UCSD-AML1 (cell line): ENCODE results near the gene WNT7B.

Experiments
- DNase-seq: peaks from one replicate; lab custom pipeline; 2025; ENCODE audit not compliant: unreplicated experiment; lab: John Stamatoyannopoulos, UW

Gene WNT7B

DNA sequence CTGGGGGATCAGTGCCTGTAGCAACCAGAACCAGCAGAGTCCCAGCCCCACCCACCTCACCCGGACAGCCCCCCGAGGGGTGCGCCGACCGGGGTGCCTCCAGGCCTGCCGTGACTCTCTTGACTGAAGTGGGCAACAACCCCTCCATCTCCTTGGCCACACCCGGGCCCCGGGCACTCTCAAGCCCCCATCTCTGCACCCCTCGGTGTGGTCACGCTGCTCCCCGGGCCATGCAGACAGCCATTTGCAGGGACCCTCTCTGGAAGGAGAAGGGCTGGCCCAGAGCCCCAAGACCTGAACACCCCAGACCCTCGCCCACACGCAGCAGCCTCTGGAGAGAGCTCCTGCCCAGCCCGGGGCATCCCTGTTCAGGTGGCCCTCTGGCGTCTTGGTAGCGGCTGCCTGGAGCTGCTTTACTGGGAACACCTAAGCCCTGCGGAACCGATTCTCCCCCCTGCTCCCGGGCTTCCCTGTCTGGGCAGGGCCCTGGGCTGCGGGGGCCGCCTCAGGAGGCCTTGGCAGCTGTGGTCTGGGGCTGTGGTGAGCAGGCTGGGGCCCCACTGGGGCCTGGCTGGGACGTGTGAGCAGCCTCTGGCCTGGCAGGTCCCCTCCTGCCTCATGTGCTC is 84.9 kb downstream of the WNT7B start:
- no peak for DNase-seq

- DNase-seq, result no peak
Observed at GRCh38 chr22:45891471-45891995, 85.4 kb downstream of the WNT7B start.

GRCh38 chr22:45891021-45891421 is 85.9 kb downstream of the WNT7B start:
- DNase-seq, result no peak

DNA sequence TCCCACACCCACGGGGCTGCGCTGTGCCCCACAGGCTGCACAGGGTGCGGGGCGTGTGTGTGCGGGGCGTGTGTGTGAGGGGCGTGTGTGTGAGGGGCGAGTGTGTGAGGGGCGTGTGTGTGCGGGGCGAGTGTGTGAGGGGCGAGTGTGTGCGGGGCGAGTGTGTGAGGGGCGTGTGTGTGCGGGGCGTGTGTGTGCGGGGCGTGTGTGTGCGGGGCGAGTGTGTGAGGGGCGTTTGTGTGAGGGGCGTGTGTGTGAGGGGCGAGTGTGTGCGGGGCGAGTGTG is 86.7 kb downstream of the WNT7B start:
- no peak for DNase-seq

DNA sequence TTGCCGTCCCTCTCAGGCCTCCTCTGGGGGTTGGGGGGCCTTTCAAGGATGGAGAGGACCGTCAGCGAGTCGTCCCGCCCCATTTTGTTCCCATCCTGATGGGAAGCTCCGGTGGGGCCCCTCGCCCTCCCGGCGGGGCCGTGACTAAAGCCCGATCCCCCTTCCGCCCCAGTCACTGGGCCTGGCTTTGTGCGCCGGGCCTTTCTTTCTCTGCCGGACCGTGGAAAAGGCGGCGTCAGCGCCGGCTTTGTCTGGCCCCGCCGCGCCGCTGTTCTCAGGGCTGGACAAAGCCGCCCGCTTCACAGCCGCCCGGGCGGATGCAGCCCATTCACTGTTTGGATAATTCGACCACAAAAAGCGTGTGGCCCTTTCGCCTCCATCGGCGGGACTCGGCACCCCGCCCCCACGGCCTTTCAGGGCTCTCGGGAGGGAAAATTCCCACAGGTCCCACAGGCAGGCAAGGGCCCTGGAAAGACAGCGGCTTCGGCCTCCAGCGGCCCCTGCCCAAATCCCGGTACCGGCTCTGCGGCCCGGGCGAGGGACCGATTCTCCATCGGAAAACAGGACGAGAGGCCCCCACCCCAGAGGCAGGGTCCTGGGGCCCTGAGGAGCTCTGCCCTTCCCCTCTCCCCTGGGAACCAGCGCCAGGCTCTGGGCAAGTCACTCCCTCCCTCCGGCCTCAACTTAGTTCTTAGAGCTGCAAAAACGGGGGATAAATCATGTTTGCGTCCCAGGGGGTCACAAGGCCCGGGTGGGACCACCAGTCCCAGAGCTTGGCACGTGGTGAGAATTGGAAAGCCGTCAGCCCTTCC is 87.2 kb downstream of the WNT7B start:
- DNase-seq, result no peak

DNA sequence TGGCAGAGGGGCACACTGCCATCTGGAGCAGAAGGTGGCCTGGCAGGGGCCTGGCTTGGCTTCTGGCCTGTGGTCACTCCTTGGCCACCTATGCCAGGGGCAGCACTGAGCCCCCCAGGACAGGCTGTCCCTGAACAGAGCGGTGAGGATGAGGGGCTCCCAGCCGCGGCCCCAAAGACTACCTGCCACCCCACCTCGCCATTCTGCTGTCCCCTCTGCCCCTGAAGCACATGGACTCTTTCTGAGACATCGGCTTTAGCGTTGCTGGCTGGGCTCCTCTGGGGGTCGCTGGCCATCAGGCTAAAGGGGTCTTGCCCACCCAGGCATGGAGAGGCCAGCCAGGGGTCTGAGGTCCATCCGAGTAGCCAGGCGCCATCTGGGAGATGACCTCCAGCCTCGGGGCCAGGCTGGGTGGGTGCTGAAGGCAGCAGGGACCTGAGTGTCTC is 87.8 kb downstream of the WNT7B start:
- DNase-seq, result no peak

- no peak for DNase-seq
Observed at GRCh38 chr22:45888221-45889092, 88.5 kb downstream of the WNT7B start.

GRCh38 chr22:45887202-45888131 is 89.5 kb downstream of the WNT7B start:
- no peak for DNase-seq

DNA sequence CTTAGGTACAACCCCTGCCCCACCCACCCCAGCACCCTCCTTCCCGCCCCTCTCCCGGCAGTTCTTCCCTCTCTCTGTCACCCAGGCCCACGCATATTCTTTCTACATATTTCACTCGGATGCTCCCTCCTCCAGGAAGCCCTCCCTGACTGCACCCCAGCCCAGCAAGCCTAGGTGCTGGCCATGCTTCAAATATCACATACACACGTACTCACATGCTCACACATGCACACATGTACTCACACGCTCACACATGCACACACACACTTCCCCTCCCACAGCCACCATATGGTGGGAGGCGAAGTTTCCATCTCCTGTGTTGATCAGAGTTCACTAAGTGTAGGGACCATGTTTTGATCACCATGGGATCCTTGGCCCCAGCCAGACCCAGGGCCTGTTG is 90.4 kb downstream of the WNT7B start:
- DNase-seq, result no peak

DNA sequence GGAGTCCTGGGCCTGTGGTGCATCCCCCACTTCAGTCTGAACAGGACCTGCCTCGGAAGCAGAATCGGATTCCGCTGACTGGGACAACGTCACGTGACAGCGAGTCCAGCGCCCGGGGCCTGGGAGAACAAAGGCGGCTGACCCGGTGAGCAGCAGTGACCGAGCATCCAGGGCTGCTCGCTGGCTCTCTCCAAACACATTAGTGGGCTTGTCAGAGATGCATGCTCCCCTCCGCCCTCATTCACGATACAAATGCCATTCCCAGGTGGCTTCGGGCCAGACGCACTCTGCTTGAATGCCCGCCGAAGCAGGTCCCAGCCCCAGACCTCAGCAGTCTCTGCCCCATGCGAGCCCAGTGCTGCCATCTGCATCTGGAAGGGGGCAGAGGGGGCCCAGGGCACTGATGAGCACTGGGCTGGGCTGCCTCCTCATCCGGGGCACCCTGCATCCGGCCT is 91.0 kb downstream of the WNT7B start:
- DNase-seq, result no peak

DNA sequence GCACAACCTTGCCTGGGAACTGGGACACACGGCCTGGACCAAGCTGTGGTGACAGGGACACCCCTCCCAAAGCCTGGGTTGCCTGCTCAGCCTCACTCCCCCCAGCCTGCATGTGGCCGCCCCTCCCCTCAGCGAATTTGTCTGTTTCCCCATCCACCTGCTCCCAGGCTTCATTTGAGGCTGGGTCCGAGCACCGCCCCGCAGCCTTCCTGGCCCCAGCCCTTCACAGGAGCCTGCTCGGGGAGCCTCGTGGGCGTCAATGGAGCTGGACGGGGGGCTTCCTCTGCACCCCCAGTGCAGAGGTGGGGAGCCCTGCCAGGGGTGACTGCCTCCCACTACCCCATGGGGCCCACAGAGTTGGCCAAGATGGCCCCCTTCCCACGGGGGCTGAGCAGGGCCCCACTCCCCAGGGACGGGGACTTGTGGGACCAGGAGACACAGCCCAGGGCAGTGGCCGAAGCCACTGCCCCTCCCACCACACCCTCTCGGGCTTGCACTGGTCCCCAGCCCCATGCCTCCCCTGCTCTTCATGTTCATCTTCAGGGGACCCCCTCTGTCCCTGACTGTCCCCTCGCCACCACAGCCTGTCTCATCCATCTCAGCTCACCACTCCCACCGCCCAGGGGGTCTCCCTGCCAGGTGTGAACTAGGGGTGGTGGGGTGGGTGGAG is 91.7 kb downstream of the WNT7B start:
- DNase-seq, result no peak

DNA sequence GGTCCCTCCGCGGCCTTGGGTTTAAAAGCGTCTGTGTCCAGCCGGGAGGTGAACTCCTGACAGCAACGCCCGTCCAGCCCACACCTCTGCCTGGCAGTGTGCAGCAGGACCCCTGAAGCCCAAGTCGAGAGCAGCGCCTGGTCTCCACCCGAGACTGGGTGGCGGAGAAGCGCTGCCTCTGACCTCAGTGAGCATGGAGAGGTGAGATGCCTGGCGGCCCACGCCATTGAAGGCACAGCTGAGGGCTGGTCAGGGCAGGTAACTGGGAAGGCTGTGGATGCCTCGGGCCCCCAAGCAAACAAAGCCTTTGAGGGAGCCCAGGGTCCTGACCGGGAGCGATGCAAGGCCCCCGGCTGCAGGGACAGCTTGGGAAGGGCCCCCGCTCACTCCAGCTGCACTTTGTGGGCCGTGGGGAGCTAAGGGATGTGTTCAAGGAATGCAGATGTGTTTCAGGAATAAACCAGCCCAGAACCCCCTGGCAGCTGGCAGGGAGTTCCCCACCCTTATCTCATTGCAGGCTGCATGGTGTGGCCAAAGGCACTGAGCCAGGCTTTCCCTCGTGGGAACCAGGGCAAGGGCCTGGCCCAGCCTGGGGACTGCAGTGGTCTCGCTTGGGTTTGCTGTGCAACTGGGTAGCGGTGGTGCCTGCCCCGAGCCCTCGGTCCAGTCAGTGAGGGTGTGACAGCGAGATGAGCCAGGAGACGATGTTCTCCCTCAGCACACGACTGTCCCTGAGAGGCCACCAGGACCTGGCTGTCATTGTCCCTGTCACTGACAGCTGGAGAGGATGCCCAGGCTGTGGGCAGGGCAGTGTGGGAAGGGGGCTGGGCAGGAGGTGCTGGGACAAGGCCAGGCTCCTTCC is 92.5 kb downstream of the WNT7B start:
- DNase-seq, result no peak

DNA sequence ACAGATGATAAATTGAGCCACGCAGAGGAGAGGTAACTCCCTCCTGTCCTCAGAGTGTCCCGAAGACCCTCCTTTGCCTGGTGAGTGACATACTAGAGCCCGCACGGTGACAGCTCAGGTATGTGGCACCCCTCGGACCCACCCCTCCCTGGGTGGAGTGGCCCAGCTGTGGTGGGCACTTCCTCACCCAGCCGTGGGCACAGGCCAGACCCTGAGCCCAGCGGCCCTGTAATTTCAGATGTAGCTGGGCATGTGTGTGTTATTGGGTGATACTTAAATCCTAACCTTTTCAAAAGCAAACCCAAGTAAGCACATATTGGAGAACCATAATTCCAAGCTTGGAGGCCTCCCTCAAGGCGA is 93.2 kb downstream of the WNT7B start:
- no peak for DNase-seq

DNA sequence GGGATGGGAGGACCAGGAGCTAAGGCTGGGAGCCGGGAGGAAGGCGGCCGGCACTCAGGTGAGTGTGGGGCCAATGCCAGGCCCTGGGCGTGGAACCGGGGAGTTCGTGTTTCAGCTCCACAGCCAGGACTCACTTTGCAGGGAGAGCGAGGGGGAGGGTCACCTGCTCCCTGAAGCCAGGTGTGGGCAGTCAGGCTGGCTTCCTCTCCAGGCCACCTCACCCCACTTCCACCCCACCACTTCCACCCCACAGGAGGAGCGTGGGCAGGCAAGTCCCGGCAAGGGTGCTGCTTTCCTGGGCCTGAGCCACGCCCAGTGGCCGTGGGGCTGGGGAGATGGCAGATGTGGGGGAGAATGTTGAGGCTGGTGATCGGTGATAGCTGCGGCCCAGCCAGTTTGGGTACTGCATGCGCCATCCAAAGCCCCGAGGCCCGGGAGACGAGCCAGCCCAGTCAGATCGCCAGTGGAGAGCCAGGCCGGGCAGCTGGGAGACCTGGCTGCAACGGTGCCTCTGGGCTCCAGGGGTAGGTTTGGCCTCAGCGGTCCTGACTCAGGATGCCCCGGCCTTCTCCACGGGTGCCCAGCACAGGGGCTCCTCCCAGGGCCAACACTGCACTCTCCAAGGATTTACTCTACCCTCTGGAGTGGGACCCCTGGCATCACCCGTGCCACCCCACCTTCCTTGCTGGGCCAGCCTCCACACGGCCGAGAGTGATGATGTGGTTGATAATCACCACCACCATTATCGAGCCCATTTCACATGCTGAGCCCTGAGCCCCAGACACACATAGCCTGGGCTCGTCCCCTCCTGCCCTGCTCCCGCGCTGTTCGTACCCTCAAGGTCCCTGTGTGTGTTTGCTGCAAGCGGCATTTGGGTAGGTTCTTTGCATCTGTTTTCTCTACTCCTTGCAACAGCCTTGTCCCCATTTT is 93.8 kb downstream of the WNT7B start:
- DNase-seq, result no peak

GRCh38 chr22:45881524-45881875 is 95.5 kb downstream of the WNT7B start:
- no peak for DNase-seq

DNA sequence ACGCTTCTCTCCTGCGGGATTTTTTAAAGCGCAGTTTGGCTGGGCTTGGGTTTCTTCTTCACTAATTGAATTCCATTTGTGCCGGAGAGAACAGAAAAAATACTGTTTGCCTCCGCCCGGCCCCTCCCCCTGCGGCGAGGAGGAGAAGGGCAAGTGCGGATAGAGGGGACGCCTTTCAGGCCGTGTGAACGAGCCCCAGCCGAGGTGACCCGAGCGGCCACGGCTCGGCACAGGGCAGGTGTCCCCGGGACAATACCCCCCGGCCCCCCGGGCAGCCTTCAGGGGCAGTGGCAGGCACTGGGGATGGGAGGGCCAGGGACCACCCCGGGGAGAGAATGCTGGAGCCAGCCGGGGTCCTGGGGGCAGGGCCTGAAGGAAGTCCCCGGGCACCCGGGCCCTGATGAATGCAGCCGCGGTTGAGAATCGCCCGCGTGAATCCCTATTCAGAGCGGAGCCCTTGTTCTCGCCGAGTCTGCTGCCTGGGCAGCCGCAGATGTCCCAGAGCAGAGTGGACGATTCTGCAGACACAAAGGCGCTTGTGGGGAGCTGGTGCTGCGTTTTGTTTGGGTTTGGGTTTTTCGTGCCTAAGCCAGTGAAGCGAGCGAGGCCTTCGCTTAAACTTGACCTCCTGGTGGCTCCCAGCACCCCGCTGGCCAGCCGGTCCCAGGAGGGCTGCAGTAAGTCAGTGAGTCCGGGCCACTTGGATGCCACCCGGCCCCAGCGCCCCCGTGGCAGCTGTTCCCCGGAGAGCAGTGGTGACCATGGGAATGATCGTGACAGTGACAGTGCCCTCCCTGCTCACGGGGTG is 96.0 kb downstream of the WNT7B start:
- no peak for DNase-seq

DNA sequence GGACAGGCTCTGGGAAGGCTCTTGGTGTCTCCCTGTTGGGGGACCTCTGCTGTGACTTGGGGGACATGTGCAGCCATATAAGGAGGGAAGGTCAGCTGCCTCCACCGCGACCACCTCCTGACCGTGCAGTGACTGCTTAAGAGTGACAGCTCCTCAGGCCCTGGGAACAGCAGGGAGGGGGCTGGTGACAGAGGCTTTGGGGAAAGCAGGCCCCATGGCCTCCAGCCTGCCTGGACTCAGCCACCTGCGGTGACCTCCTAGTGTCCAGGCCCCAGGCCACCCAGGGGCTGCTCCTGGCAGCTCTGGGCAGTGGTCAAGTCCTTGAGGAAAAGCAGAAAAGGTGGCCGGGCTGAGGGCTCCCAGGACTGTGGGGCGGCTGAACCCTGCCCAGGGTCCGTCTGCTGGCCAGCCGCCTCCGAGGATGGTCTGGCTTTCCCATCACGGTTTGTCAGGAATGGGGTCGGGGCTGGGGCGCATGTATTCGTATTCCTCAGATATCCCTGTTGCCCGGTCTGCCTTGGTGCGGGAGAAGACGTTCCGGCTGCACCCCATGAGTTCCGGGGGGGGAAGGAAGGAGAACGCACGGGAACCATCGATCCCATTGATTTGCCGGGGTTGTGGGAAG is 96.8 kb downstream of the WNT7B start:
- no peak for DNase-seq
